ENCODE results near the gene PVRIG. TPM values are rescaled to one million over a fixed set of nuclear protein-coding genes. Genes with fewer than 3 reads are reported as not detected.
"Not testable (repeated sequence)": the region's sequence is repeated elsewhere in the genome, so short reads cannot be mapped to it uniquely, and the experiment has no call there.

Gene PVRIG
- total RNA-seq, 1 donor from 2014 or later: not detected

GRCh38 chr7:100262896-100263295 lies 43.1 kb downstream of the PVRIG start:
- not testable (repeated sequence) for H3K27me3 Mint-ChIP-seq (ENCODE audit: low read depth, unreplicated experiment); H3K4me1 Mint-ChIP-seq (ENCODE audit: low read depth, unreplicated experiment); H3K9me3 Mint-ChIP-seq (ENCODE audit: unreplicated experiment); H3K4me3 Mint-ChIP-seq (ENCODE audit: unreplicated experiment); H3K36me3 Mint-ChIP-seq (ENCODE audit: low read depth, unreplicated experiment); H3K4me3 ChIP-seq (ENCODE audit: insufficient read depth, low read depth, low read length); H3K27ac ChIP-seq (ENCODE audit: low read depth, low read length); H3K9ac ChIP-seq (ENCODE audit: low read length); FAIRE-seq; H3K27ac Mint-ChIP-seq (ENCODE audit: unreplicated experiment); H3K27me3 ChIP-seq (ENCODE audit: insufficient read depth, low read length); H3K4me1 ChIP-seq (ENCODE audit: insufficient read depth, low read length); H3K4me2 ChIP-seq (ENCODE audit: low read length); H3K36me3 ChIP-seq (ENCODE audit: insufficient read depth, low read length); H3K9me3 ChIP-seq (ENCODE audit: insufficient read depth, low read depth, low read length); H2AFZ ChIP-seq (ENCODE audit: low read depth, low read length); DNase-seq (ENCODE audit: low read depth)
- Histone ChIP-seq H4K20me1 (ENCODE audit: insufficient read depth, low read length) (peaks cover 34% of the 10 kb centered on the region), H3K79me2 (ENCODE audit: insufficient read depth, low read length) (peaks cover 17% of the 10 kb centered on the region)

DNA sequence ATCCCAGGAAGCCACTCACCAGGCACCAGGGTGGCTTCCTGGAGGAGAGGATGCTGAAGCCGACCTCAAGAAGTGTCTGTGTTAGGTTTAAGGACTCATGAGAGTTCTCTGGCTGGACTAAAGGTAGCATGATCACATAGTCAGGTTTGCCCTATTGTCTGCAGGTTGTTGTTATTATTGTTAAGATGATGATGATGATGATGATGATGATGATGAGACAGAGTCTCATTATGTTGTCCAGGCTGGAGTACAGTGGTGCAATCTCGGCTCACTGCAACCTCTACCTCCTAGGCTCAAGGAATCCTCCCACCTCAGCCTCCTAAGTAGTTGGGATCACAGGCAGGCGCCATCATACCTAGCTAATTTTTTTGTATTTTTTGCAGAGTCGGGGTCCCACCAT lies 44.5 kb downstream of the PVRIG start:
- H3K36me3 ChIP-seq (ENCODE audit: insufficient read depth, low read length); H3K4me2 ChIP-seq (ENCODE audit: low read length); H3K4me3 ChIP-seq (ENCODE audit: insufficient read depth, low read depth, low read length); H3K36me3 Mint-ChIP-seq (ENCODE audit: low read depth, unreplicated experiment); H3K4me1 ChIP-seq (ENCODE audit: insufficient read depth, low read length); H3K9me3 ChIP-seq (ENCODE audit: insufficient read depth, low read depth, low read length); H3K27me3 Mint-ChIP-seq (ENCODE audit: low read depth, unreplicated experiment); H2AFZ ChIP-seq (ENCODE audit: low read depth, low read length); DNase-seq (ENCODE audit: low read depth); H3K4me1 Mint-ChIP-seq (ENCODE audit: low read depth, unreplicated experiment); H3K27me3 ChIP-seq (ENCODE audit: insufficient read depth, low read length); H3K9me3 Mint-ChIP-seq (ENCODE audit: unreplicated experiment); FAIRE-seq; H3K4me3 Mint-ChIP-seq (ENCODE audit: unreplicated experiment); H3K27ac Mint-ChIP-seq (ENCODE audit: unreplicated experiment); H3K27ac ChIP-seq (ENCODE audit: low read depth, low read length); H3K9ac ChIP-seq (ENCODE audit: low read length): not testable (repeated sequence)
- peaks cover 21% of the 10 kb centered on the region for H3K79me2 ChIP-seq (ENCODE audit: insufficient read depth, low read length)
- H4K20me1 ChIP-seq (ENCODE audit: insufficient read depth, low read length): peaks cover 45% of the 10 kb centered on the region

- H3K36me3 Mint-ChIP-seq (ENCODE audit: low read depth, unreplicated experiment); H3K27me3 Mint-ChIP-seq (ENCODE audit: low read depth, unreplicated experiment); H3K27ac ChIP-seq (ENCODE audit: low read depth, low read length); H3K4me1 Mint-ChIP-seq (ENCODE audit: low read depth, unreplicated experiment); H3K4me2 ChIP-seq (ENCODE audit: low read length); H3K36me3 ChIP-seq (ENCODE audit: insufficient read depth, low read length); H3K4me3 ChIP-seq (ENCODE audit: insufficient read depth, low read depth, low read length); H3K9ac ChIP-seq (ENCODE audit: low read length); FAIRE-seq; H3K27ac Mint-ChIP-seq (ENCODE audit: unreplicated experiment); H3K4me3 Mint-ChIP-seq (ENCODE audit: unreplicated experiment); H3K27me3 ChIP-seq (ENCODE audit: insufficient read depth, low read length); H2AFZ ChIP-seq (ENCODE audit: low read depth, low read length); H3K4me1 ChIP-seq (ENCODE audit: insufficient read depth, low read length); H3K9me3 Mint-ChIP-seq (ENCODE audit: unreplicated experiment); H3K9me3 ChIP-seq (ENCODE audit: insufficient read depth, low read depth, low read length): not testable (repeated sequence)
- H3K79me2 ChIP-seq (ENCODE audit: insufficient read depth, low read length): peaks cover 26% of the 10 kb centered on the region
- peaks cover 50% of the 10 kb centered on the region for H4K20me1 ChIP-seq (ENCODE audit: insufficient read depth, low read length)
- DNase-seq (ENCODE audit: low read depth): peak; percentile 56
These were observed 45.0 kb downstream of the PVRIG start for GRCh38 chr7:100264669-100265165.

- H2AFZ ChIP-seq (ENCODE audit: low read depth, low read length); H3K4me1 ChIP-seq (ENCODE audit: insufficient read depth, low read length); H3K4me3 Mint-ChIP-seq (ENCODE audit: unreplicated experiment); H3K9me3 Mint-ChIP-seq (ENCODE audit: unreplicated experiment); H3K4me2 ChIP-seq (ENCODE audit: low read length); FAIRE-seq; H3K27me3 ChIP-seq (ENCODE audit: insufficient read depth, low read length); H3K4me3 ChIP-seq (ENCODE audit: insufficient read depth, low read depth, low read length); H3K9ac ChIP-seq (ENCODE audit: low read length); H3K36me3 Mint-ChIP-seq (ENCODE audit: low read depth, unreplicated experiment); H3K27me3 Mint-ChIP-seq (ENCODE audit: low read depth, unreplicated experiment); DNase-seq (ENCODE audit: low read depth); H3K27ac ChIP-seq (ENCODE audit: low read depth, low read length); H3K36me3 ChIP-seq (ENCODE audit: insufficient read depth, low read length); H3K9me3 ChIP-seq (ENCODE audit: insufficient read depth, low read depth, low read length): not testable (repeated sequence)
- Mint-ChIP-seq H3K4me1 (ENCODE audit: low read depth, unreplicated experiment) (peaks cover 13% of the 10 kb centered on the region), H3K27ac (ENCODE audit: unreplicated experiment) (peak overlapping the region; percentile 6)
- Histone ChIP-seq H4K20me1 (ENCODE audit: insufficient read depth, low read length) (peaks cover 53% of the 10 kb centered on the region), H3K79me2 (ENCODE audit: insufficient read depth, low read length) (peaks cover 26% of the 10 kb centered on the region)
These were observed 46.1 kb downstream of the PVRIG start for GRCh38 chr7:100265851-100266250.

Data from astrocyte (in vitro differentiated cells and primary cell).